ENCODE data around the gene ARMC5.
"Not testable (repeated sequence)": the region's sequence is repeated elsewhere in the genome, so short reads cannot be mapped to it uniquely, and the experiment has no call there.

ARMC5 gene

GRCh38 chr16:31458844-31459686, at the start of gene ARMC5:
ARMC5 (plus strand) TSS chr16:31459501; CDS start chr16:31459525, 24 bp downstream.
- peak; percentile 91 to 95 for DNase-seq (ENCODE audit: low read depth in 2 of 2)

DNA sequence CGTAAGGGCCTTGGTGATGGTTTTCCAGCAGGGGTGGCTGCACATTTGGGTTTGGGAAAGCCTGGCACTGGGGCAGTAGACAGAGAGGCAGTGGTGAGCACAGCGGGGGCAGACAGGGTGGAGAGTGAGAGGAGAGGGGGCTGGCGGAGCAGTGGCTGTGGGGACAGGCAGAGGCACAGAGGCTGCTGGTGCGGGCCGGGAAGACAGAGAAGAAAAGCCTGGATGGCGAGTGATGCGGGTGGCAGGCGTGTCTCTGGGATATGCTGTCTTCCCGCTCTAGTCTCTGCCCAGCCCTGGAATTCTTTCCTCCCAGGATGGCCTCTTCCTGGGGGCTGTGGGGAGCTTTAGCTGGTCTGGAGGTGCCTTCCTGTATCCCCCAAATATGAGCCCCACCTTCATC, 49.2 kb upstream of the ARMC5 start:
- DNase-seq (ENCODE audit: low read depth in 2 of 2), result no peak

- DNase-seq (ENCODE audit: low read depth in 2 of 2), result no peak
Measured at GRCh38 chr16:31411024-31411844, 48.1 kb upstream of the ARMC5 start.

DNA sequence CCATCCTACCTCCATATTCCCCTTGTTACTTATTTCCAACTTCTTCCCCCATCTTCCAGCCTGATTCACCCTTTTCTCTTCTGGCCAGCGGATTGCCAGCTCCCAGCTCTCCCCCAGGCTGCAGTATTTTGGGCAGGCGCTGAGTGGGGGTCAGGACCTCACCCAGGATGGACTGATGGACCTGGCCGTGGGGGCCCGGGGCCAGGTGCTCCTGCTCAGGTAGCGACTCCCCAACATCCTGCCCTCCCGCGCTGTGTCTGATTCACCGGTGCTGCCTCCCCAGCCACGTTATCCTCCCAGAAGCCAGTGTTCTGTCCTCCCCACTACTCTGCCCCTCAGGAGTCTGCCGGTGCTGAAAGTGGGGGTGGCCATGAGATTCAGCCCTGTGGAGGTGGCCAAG, 46.6 kb upstream of the ARMC5 start:
- DNase-seq (ENCODE audit: low read depth in 2 of 2), result no peak

- DNase-seq (ENCODE audit: low read depth in 2 of 2), result no peak
Measured at GRCh38 chr16:31413381-31413780, 45.9 kb upstream of the ARMC5 start.

GRCh38 chr16:31413943-31414342, 45.4 kb upstream of the ARMC5 start:
- no peak for DNase-seq (ENCODE audit: low read depth in 2 of 2)

- no peak for DNase-seq (ENCODE audit: low read depth in 2 of 2)
Measured at GRCh38 chr16:31414706-31415105, 44.6 kb upstream of the ARMC5 start.

DNA sequence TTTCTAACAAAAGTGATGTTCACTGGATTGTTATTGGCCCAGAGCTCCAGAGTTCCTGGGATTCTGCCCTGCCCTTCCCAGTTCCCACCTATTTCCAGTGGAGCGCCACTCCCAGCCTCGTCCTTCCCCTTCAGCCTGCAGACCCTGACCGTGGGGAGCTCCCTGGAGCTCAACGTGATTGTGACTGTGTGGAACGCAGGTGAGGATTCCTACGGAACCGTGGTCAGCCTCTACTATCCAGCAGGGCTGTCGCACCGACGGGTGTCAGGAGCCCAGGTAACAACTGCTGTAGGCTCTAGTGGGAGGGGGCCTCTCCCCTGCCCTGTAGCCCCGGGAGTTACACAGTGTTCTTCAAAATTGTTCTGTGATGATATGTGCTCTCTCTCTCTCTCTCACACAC, 42.9 kb upstream of the ARMC5 start:
- DNase-seq (ENCODE audit: low read depth in 2 of 2), result no peak

- DNase-seq (ENCODE audit: low read depth in 2 of 2), result not testable (repeated sequence)
Measured at GRCh38 chr16:31417036-31417435, 42.3 kb upstream of the ARMC5 start.

DNA sequence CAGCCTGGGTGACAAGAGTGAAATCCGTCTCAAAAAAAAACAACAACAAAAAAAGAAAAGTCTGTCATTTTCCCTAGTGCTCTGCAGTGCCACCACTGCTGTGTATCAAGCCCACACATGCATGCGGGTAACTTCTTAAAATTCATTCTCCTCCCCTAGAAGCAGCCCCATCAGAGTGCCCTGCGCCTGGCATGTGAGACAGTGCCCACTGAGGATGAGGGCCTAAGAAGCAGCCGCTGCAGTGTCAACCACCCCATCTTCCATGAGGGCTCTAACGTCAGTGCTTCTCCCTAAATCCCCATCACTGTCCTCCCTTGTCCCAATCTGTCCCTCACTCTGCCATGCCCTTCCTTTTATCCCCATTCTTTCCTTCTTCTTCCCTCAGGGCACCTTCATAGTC, 41.4 kb upstream of the ARMC5 start:
- no peak for DNase-seq (ENCODE audit: low read depth in 2 of 2)

DNA sequence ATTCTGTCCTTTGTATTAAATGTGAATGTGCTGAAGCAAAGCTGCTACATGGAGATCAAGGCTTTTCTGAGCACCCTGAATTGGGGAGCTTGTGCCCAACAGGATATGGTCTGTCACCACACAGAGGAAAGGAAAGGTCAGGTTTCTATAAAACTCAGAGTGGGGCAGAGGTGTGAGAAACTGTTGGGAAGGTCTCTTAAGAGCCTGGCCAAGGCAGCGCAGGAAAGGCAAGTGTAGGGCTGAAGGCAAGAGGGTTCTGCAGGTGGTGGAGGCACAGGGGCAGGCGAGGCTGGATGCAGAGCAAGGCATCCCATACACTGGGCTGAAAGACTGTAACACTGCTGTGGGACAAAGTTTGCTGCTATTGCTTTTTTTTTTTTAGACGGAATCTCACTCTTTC, 39.3 kb upstream of the ARMC5 start:
- DNase-seq (ENCODE audit: low read depth in 2 of 2), result no peak

- peak in 1 of 2 donors; percentile 21 for DNase-seq (ENCODE audit: low read depth in 2 of 2)
Measured at GRCh38 chr16:31421587-31421986, 37.7 kb upstream of the ARMC5 start.

- no peak for DNase-seq (ENCODE audit: low read depth in 2 of 2)
Measured at GRCh38 chr16:31423241-31423640, 36.1 kb upstream of the ARMC5 start.

GRCh38 chr16:31423801-31424200, 35.5 kb upstream of the ARMC5 start:
- DNase-seq (ENCODE audit: low read depth in 2 of 2), result no peak

GRCh38 chr16:31427441-31428278, 31.6 kb upstream of the ARMC5 start:
- DNase-seq (ENCODE audit: low read depth in 2 of 2), result peak; percentile 42 to 51

- DNase-seq (ENCODE audit: low read depth in 2 of 2), result no peak
Measured at GRCh38 chr16:31428279-31428597, 31.1 kb upstream of the ARMC5 start, which contains the start of gene COX6A2. COX6A2 (minus strand) TSS chr16:31428360; CDS start chr16:31428325, 35 bp downstream.

- no peak for DNase-seq (ENCODE audit: low read depth in 2 of 2)
Measured at GRCh38 chr16:31428638-31429247, 30.6 kb upstream of the ARMC5 start.

DNA sequence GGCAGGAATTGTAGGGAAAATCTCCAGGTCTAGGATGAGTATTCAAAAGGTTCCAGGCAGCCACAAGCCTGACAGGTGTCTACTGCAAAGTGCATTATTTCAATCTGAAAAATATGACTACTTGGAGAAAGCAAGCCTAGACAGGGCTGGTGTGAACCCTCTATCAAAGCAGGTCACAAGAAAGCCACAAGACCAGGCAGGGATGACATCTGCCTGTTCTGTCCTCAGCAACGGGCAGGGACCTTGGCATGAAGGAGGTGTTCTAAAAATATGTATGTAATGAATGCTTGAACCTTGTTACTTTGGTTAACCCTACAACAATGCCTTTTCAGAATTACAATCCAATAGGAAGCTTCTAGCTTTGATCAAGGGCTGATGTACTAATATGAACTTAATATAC, 30.0 kb upstream of the ARMC5 start:
- DNase-seq (ENCODE audit: low read depth in 2 of 2), result no peak

DNA sequence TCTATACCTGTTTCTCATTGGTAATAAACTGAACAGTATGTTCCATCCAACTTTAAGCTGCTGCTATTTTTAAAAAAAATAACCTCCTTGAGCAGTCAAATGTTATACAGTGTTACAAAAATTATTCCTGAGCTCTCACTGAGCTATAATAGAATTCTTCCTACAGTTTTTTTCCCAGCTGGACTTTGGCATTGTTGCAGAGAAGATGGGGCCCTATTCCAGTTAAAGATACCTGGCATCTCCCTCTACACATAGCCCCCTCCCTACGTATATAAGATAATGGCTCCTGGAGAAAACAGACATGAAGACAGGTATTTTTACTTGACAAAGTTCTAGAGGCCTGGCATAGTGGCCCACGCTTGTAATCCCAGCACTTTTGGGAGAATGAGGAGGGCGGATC, 29.5 kb upstream of the ARMC5 start:
- DNase-seq (ENCODE audit: low read depth in 2 of 2), result no peak

GRCh38 chr16:31430380-31431052, 28.8 kb upstream of the ARMC5 start:
- DNase-seq (ENCODE audit: low read depth in 2 of 2), result no peak

All from stimulated activated CD8-positive, alpha-beta memory T cell treated with anti-CD3 and anti-CD28 coated beads, Interleukin-2, amount 100 ng/mL, for 1 hour (primary cell).